Astrocyte (in vitro differentiated cells and primary cell): ENCODE data around the gene ZNF718. TPM values are rescaled to one million over a fixed set of nuclear protein-coding genes. Genes with fewer than 3 reads are reported as not detected.
A peak's percentile ranks its signal among the peaks of the same experiment; 100 is the strongest.

Source experiments
- DNase-seq: peaks from one replicate; pipeline ENCODE4 v3.0.0-alpha.2; 2010; ENCODE audit warnings: low read depth
- FAIRE-seq: peaks from 2 replicates; lab custom pipeline; 2011; peaks lifted over from hg19 to GRCh38; lab: Jason Lieb, UNC
- H2AFZ ChIP-seq: 2 replicates; pipeline ENCODE4 v1.6.0; 2012; ENCODE audit warnings: low read depth, low read length, inconsistent platforms
- H3K27ac ChIP-seq: 2 replicates; pipeline ENCODE4 v1.5.1; 2011; ENCODE audit warnings: low read depth, low read length, inconsistent platforms
- H3K27me3 ChIP-seq: 2 replicates; pipeline ENCODE4 v1.6.0; 2011; ENCODE audit warnings: low read length, inconsistent platforms; ENCODE audit not compliant: insufficient read depth
- H3K36me3 ChIP-seq: 2 replicates; pipeline ENCODE4 v1.5.1; 2011; ENCODE audit warnings: low read length, inconsistent platforms; ENCODE audit not compliant: insufficient read depth
- H3K4me1 ChIP-seq: 2 replicates; pipeline ENCODE4 v1.5.1; 2011; ENCODE audit warnings: low read length, inconsistent platforms; ENCODE audit not compliant: insufficient read depth
- H3K4me2 ChIP-seq: 2 replicates; pipeline ENCODE4 v1.6.0; 2012; ENCODE audit warnings: low read length, inconsistent platforms
- H3K4me3 ChIP-seq: 2 replicates; pipeline ENCODE4 v1.5.1; 2011; ENCODE audit warnings: low read depth, mild to moderate bottlenecking, low read length, inconsistent platforms; ENCODE audit not compliant: insufficient read depth
- H3K79me2 ChIP-seq: 2 replicates; pipeline ENCODE4 v1.6.0; 2012; ENCODE audit warnings: mild to moderate bottlenecking, low read length, inconsistent platforms; ENCODE audit not compliant: insufficient read depth
- H3K9ac ChIP-seq: 2 replicates; pipeline ENCODE4 v1.6.0; 2012; ENCODE audit warnings: mild to moderate bottlenecking, low read length, inconsistent platforms
- H3K9me3 ChIP-seq: 2 replicates; pipeline ENCODE4 v1.5.1; 2012; ENCODE audit warnings: low read depth, mild to moderate bottlenecking, low read length, inconsistent platforms; ENCODE audit not compliant: insufficient read depth
- H4K20me1 ChIP-seq: 2 replicates; pipeline ENCODE4 v1.6.0; 2012; ENCODE audit warnings: low read length, inconsistent platforms; ENCODE audit not compliant: insufficient read depth
- H3K27ac Mint-ChIP-seq: one replicate; pipeline ENCODE4 v1.8.0; 2021; ENCODE audit warnings: mild to moderate bottlenecking, mixed read lengths; ENCODE audit not compliant: unreplicated experiment
- H3K27me3 Mint-ChIP-seq: one replicate; pipeline ENCODE4 v1.8.0; 2021; ENCODE audit warnings: low read depth, mixed read lengths; ENCODE audit not compliant: unreplicated experiment
- H3K36me3 Mint-ChIP-seq: one replicate; pipeline ENCODE4 v1.8.0; 2021; ENCODE audit warnings: low read depth, mixed read lengths; ENCODE audit not compliant: unreplicated experiment
- H3K4me1 Mint-ChIP-seq: one replicate; pipeline ENCODE4 v1.8.0; 2021; ENCODE audit warnings: low read depth, mixed read lengths; ENCODE audit not compliant: unreplicated experiment
- H3K4me3 Mint-ChIP-seq: one replicate; pipeline ENCODE4 v1.8.0; 2021; ENCODE audit warnings: mild to moderate bottlenecking, moderate library complexity, mixed read lengths; ENCODE audit not compliant: unreplicated experiment
- H3K9me3 Mint-ChIP-seq: one replicate; pipeline ENCODE4 v1.8.0; 2021; ENCODE audit warnings: mild to moderate bottlenecking, mixed read lengths; ENCODE audit not compliant: unreplicated experiment
- CTCF ChIP-seq: IDR thresholded peaks from 2 replicates; pipeline ENCODE4 v1.5.1; 2011; ENCODE audit warnings: low read depth, mild to moderate bottlenecking, inconsistent platforms, low read length, moderate library complexity; ENCODE audit not compliant: insufficient read depth
- EZH2 ChIP-seq: IDR thresholded peaks from 2 replicates; pipeline ENCODE4 v1.6.1; 2012; ENCODE audit warnings: mild to moderate bottlenecking, low read length, inconsistent platforms; ENCODE audit not compliant: insufficient read depth
- total RNA-seq: library from RNA; stranded (reverse); gene quantifications from 2 replicates; pipeline ENCODE4 v1.2.1, GENCODE V29; 2021

The ZNF718 gene
- total RNA-seq, 1 donor from 2014 or later, result 7.7 TPM

- Mint-ChIP-seq H3K27ac (no peak overlapping the region), H3K9me3 (peaks cover 67% of the 10 kb centered on the region), H3K4me1 (peaks cover 3% of the 10 kb centered on the region), H3K4me3 (no peak overlapping the region), H3K36me3 (peaks cover 75% of the 10 kb centered on the region), H3K27me3 (no peaks in the 10 kb centered on the region)
- DNase-seq, result no peak
- Histone ChIP-seq H3K4me3 (no peak overlapping the region), H2AFZ (no peak overlapping the region), H3K4me1 (no peaks in the 10 kb centered on the region), H3K27ac (no peak overlapping the region), H3K36me3 (peaks cover 22% of the 10 kb centered on the region), H4K20me1 (no peaks in the 10 kb centered on the region), H3K9ac (no peak overlapping the region), H3K79me2 (peaks cover 35% of the 10 kb centered on the region), H3K4me2 (no peak overlapping the region), H3K27me3 (no peaks in the 10 kb centered on the region), H3K9me3 (peaks cover 10% of the 10 kb centered on the region)
- TF ChIP-seq EZH2 (no peak), CTCF (no peak)
- peak; percentile 45 for FAIRE-seq
Observed at GRCh38 chr4:138935-139334, 14.6 kb downstream of the ZNF718 start.

DNA sequence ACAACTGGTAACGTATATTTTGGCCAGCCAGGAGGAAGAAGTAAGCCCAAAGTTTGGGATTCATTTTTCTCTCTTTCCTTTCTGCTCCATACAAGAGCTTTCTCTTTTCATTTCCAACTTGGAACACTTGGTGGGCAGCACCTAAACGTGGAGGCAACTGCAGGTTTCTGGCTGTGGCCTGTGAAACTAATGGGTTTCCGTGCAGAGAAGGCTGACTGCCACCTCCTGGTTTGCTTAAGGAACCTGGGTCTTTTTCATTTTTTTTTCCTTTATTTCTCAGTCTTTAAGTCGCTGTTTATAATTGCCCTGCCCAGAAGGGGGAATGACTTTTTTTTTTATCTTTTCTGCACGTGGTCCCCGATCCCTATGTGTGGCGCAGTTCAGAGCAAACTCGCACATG, 15.4 kb downstream of the ZNF718 start:
- Histone ChIP-seq H3K27ac (no peak overlapping the region), H3K27me3 (no peaks in the 10 kb centered on the region), H3K9me3 (peaks cover 10% of the 10 kb centered on the region), H3K79me2 (peaks cover 35% of the 10 kb centered on the region), H4K20me1 (no peaks in the 10 kb centered on the region), H3K9ac (no peak overlapping the region), H2AFZ (no peak overlapping the region), H3K36me3 (peaks cover 22% of the 10 kb centered on the region), H3K4me2 (no peak overlapping the region), H3K4me3 (no peak overlapping the region), H3K4me1 (no peaks in the 10 kb centered on the region)
- H3K36me3 Mint-ChIP-seq, result peaks cover 79% of the 10 kb centered on the region
- no peak overlapping the region for H3K4me3 Mint-ChIP-seq
- H3K9me3 Mint-ChIP-seq, result peaks cover 68% of the 10 kb centered on the region
- peaks cover 3% of the 10 kb centered on the region for H3K4me1 Mint-ChIP-seq
- DNase-seq, result no peak
- no peak for TF ChIP-seq EZH2
- FAIRE-seq, result no peak
- no peak overlapping the region for H3K27ac Mint-ChIP-seq
- H3K27me3 Mint-ChIP-seq, result no peaks in the 10 kb centered on the region

- FAIRE-seq (no peak), DNase-seq (no peak)
- Mint-ChIP-seq H3K4me1 (no peaks in the 10 kb centered on the region), H3K27me3 (no peaks in the 10 kb centered on the region), H3K9me3 (peaks cover 53% of the 10 kb centered on the region), H3K27ac (no peak overlapping the region), H3K36me3 (peaks cover 67% of the 10 kb centered on the region), H3K4me3 (no peak overlapping the region)
- TF ChIP-seq EZH2 (no peak), CTCF (no peak)
- peaks cover 2% of the 10 kb centered on the region for H3K36me3 ChIP-seq
- H3K27me3 ChIP-seq, result no peaks in the 10 kb centered on the region
- H3K9ac ChIP-seq, result no peak overlapping the region
- no peak overlapping the region for H3K4me2 ChIP-seq
- H3K4me1 ChIP-seq, result no peaks in the 10 kb centered on the region
- no peak overlapping the region for H3K27ac ChIP-seq
- H3K4me3 ChIP-seq, result no peak overlapping the region
- H4K20me1 ChIP-seq, result no peaks in the 10 kb centered on the region
- H3K9me3 ChIP-seq, result peaks cover 15% of the 10 kb centered on the region
- no peak overlapping the region for H2AFZ ChIP-seq
- H3K79me2 ChIP-seq, result peaks cover 12% of the 10 kb centered on the region
Observed at GRCh38 chr4:146621-147020, 22.3 kb downstream of the ZNF718 start.
